ENCODE measurements around the gene C10orf143.
"Not testable (repeated sequence)": the region's sequence is repeated elsewhere in the genome, so short reads cannot be mapped to it uniquely, and the experiment has no call there.

C10orf143 gene

DNA sequence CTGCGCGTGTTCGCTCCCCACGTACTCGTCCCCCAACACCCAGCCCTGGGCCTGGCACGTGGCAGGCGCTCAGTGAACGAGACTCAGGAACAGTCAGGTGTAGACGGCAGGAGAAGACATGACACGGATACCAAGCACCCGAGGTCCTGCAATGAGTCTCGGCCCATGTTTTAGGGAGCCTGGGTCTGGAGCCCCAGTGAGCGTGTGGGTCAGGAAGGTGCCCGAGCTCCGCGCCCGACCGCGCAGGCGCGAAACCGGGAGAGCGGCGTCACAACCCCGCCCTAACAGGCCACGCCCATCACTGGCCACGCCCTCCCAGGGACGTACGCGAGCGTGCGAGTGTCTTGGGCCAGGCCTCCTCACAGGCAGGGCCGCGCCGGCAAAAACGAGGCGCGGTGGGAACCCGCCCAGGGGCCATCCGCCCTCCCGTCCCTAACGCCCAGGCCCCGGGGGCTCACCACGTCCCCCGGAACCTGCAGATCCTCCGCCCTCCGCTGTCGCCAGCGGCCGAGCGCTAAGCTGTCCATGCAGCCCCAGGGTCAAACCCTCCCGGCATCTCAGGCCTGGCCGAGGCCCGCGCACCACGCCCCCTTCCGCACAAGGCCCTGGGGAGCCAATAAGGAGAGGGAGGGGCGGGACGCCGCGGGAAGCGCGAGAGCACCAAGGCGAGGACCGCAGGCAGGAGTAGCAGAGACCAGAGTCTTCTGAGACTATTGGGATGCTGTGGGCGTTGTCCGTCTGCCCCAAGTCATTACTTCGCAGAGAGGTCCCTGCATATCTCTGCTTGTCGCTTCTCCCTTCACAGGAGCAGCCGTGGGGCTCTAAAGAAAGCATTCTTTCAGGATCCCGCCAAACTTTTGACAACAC is at the start of gene C10orf143:
Gene C10orf143, minus strand, starts transcription at position 585 of the 867 bp plus-strand sequence. Its CDS starts 58 bp downstream, at position 527.
- peak; percentile 86 to 90 for DNase-seq

DNA sequence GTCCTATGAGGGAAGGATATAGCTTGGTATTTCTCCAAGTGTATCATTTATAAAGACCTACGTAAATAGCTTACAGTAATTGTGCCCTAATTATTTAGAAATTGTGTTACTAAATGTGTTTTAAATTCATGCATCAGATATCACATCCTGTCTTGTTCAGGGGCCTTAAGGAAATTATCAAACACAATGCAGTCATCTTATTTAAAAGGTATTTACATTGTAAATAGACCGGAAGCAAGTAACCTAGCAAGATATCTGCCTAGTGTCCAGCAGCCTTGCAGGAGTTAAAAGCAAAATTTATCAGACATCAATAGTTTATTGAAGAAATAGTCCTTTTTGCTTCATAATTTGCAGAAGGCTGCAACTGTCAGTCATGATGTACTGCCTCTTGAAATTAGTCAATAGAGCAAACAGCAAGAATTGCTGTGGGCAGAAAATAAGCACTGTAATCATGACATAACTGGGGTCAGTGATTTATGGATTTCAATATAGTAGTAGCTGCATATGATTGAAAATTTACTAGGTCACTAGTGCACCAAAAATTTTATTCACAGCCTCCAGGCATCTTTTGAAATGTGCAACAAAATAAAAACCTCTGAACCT is 48.7 kb upstream of the C10orf143 start:
- no peak for DNase-seq

DNA sequence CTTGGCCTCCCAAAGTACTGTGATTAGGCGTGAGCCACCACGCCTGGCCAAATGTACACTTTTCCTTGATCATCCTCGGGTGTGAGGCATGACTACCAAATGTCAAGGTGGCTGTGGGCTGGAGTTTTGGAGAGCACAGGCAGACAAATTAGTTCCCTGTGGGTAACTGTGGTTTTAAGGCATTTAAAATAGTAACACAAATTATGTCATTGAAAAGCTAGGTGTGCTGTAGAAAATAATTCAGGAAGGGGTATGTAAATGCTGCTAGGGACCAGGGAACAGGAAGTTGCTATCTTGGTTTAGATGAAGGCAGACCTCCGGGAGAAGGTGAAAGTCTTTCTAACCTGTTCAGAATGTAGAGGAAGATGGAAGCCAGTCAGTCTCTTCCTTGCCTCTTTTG is 35.4 kb upstream of the C10orf143 start:
- no peak for DNase-seq

DNA sequence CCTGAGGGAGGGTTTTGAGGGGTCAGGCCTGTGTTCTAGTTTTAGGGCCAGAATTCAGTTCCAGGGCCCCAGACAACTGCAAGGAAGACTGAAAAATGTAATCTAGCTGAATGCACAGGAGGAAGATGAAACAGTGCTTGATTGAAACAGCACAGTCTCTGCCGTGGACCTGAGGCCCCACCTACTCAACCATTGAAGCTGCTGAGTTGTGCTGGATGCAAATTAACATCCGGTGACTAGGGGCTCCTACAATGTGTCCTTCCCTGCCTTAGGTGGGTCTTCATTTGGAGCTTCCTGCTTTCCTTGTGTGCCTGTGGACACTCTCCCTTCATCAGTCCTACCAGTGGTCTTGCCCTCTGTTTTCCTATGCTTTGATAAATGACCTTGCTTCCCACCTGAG is 31.2 kb upstream of the C10orf143 start:
- no peak for DNase-seq

DNA sequence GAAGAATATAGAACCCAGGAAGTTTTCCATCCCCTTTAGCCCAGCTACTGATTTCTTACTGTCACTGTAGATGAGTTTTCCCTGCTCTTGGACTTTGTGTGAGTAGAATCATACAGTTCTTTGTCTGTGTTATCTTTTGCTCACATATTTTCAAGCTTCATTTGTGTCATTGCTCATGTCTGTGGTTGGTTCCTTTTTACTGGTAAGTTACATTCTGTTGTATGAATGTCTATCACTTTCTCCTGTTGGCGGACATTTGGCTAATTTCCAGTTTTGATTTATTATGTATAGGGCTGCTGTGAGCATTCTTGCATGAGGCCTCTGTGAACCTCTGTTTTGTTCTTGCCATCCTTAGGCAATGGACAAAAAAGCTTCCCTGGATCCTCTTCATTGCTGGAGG is 30.8 kb upstream of the C10orf143 start:
- no peak for DNase-seq

DNA sequence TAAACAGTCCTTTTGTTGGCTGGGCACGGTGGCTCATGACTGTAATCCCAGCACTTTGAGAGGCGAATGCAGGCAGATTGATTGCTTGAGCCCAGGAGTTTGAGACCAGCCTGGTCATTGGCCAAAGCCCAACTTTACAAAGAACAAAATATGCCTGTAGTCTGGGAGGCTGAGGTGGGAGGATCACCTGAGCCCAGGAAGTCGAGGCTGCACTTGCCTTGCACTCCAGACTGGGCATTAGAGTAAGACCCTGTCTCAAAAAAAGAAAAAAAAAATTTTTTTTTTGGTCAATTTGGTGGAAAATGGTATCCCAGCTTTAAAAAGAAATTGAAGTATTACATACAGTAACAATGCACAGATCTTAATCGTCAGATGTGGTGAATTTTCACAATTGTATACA is 30.4 kb upstream of the C10orf143 start:
- DNase-seq = no peak

DNA sequence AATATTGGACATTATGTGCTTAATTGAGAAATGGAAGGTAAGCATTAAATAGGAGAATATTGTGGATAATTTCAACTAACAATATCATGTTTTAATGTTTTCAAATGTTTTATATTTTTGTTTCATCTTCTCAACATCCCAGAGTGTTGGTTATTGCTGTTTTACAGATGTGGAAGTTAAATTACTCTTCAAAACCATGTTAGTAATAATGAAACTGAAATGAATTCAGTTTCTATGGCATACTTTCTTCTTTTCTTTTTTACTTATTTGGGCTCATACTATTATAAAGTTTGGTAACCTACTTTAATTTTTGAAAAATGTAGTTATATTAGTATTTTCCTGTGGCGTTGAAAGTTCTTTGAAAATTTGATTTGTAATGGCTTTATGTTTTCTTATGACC is 29.8 kb upstream of the C10orf143 start:
- no peak for DNase-seq

DNA sequence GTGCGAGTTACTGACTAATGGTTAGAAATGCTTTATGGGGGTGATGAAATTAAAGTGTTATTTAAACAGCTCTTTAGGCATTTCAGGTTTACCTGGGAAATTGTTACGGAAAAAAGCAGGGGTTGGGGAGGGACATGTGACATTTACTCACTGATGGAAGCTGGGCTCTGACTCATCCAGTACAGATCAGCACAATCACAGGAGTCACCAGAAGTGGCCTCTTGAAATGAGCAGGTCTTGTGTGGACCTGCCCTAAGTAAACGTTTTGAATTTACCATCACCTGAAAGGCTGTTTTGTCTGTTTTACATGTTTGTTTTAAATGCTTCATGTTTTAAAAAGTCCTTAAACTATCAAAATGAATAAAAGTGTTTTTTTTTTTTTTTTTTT is 27.8 kb upstream of the C10orf143 start:
- no peak for DNase-seq

DNA sequence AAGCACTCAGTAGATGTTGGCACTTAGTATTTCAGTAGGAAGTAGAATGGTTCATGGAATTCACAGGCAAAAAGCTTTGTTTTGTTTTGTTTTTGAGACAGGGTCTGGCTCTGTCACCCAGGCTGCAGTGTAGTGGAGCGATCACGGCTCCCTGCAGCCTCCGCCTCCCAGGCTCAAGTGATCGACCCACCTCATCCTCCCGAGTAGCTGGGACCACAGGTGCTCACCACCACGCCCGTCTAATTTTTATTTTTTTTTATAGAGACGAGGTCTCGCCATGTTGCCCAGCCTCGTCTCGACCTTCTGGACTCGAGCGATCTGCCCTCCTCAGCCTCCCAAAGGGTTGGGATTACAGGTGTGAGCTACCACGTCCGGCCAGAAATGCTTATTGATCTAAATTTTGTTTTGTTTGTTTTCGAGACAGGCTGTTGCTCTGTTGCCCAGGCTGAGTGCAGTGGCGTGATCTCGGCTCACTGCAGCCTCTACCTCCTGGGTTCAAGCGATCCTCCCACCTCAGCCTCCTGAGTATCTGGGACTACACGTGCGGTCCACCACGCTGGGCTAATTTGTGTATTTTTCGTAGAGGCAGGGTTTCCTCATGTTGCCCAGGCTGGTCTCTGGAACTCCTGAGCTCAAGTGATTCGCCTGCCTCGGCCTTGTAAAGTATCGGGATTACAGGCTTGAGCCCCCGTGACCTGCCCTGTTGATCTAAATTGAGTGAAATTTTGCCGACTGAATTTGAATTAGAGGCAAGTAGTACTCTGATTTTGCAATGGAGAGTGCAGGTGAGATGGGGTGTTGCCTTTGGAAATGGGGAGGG is 27.2 kb upstream of the C10orf143 start:
- no peak for DNase-seq

DNA sequence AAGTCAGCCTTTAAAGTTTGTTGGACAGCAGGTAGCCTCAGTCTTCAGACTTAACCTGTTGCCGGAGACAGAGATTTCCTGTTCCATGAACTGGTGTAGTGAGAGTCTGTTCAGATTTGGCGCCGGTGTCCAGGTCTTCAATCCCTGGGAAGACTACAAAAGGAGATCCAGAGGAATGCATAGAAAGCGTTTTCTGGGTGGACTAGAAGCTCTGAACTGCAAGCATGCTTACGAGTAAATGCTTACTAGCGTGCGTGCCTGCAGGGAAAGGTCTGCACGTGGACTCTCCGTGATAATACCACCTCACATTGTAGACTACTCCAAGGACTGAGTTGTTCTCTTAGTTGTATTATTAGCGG is 26.4 kb upstream of the C10orf143 start:
- DNase-seq = no peak

DNA sequence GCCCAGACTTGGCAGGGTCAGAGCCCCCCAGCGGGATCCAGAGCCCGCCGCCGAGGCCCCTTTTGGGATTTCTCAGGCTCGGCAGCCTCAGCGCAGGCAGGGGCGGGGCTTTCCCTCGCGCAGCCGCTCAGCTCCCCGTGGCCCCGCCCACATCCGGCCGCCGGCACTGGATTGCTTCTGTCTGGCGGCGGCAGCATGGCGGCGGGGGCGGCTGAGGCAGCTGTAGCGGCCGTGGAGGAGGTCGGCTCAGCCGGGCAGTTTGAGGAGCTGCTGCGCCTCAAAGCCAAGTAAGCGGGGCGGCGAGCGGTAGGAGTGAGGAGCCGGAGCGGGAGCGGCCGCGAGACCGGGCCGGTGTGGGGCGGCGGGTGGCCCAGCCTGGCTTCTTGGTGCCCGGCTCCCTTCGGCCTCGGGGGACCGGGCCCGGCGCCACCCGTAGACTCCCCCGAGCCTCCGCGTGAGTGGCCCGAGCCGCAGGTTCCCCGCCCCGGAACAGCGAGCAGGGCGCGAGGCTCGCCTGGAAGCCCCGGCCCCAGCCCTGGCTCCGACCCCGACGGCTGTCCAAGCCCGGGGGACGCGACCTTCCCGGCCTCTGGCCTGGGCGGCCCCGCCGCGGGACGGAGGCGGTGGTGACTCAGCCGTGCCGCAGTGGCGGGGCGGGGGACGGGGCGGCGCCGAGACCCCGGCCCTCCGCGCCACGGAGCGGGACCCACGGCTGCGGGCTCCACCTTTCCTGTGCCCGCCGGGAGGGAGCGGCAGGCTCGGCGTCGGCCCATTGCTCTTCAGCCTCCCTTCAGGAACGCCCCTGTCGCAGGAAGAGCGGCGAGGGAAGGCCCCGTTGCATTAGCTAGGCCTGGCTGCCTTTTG is 25.8 kb upstream of the C10orf143 start, which contains the start of gene GLRX3:
Gene GLRX3, plus strand, starts transcription at position 166 of the 864 bp plus-strand sequence. Its CDS starts 30 bp downstream, at position 196.
- DNase-seq = peak; percentile 66 to 68

DNA sequence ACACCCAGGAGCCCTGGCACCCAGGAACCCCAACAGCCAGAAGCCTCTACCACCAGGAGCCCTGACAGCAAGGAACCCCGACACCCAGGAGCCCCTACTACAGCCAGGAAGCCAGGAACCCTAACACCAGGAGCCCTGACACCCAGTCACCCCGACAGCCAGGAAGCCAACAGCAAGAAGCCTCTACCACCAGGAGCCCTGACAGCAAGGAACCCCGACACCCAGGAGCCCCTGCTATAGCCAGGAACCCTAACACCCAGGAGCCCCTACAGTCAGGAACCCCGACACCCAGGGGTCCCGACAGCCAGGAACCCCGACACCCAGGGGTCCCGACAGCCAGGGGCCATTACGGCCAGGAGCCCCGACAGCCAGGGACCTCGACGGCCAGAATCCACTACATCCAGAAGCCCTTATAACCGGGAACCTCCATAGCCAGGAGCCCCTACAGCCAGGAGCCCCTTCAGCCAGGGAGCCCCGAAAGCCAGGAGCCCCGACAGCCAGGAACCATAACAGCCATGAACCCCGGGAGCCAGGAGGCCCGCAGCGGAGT is 25.1 kb upstream of the C10orf143 start:
- no peak for DNase-seq

DNA sequence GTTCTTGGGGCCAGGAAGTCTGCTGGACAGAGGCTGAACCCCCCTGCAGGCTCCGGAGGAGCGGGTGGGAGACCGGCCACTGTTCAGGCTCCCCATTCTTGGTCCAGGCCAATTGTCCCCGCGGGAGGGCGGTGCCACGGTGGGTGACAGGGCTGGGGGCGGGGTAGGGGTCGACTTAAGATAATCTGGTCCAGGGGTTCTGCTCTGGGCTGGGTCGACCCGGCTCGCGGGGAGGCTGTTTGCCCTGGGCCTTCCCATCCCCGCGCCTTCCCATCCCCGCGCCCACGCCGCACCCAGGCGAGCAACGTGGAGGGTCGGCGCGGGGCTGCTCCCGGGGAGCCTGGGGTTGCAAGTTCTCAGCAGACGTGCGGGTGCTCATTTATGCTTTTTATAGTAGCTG is 18.3 kb upstream of the C10orf143 start:
- DNase-seq = no peak

DNA sequence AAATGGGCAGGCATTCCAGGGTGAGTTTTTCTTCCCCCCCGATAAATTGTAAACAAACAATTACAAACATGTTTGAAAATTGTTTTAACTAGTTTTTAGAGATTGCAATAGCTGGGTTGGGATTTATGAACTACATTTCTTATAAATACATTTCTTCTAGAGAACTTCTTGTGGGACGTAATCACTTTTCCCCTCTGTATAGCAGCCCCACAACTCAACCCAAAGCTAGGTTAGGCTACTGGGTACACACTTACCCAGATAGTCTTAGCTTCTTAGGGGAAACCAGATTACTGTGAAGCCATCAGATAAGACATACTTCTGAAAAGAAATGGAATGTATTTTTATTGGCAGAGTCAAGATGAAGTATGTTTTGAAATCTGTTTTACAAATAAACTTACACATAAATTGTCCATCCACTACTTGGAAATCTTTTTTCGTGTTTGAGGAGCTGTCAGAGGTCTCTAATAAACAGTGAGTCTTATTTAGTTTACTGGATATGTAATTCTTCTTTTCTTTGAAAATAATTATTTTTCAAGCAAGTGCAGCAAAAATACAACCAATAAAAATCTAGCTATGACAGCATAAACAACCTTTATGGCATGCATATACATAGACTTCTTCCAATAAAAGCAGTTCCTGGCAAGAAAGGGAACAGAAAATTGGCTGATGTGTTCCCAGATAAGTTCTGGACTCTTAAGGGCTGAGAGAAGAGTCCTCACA is 17.6 kb upstream of the C10orf143 start:
- DNase-seq = no peak

DNA sequence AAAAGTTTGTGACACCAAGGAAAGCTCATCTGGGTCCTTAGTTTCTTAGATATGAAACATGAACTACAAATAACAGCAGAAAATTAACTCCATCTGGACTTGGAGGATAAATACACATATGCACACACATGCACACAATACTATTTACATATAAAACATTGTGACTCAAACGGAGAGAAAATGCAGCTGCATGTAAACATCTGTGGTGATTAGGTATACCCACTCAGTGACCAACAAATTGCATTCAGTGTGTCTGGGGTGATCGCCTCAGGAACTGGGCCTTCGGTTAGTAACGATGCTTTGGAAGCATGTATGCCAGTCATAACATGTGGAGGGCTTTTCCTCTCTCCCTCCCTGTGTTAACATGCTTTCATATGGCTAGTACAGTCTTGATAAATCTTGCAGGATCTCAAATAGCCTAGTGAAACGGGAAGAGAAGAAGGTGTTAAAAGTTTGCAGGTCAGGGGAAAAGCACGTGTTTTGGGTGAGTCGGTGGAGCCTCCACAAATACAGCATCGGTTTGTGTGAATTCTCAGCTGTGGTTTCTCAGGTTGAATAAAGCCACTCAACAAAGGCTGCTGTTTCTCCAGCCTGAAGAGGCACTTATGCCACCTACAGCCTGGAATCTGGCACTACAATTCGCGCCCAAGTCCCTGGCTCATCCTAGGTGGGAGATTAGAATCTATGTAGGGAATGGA is 16.9 kb upstream of the C10orf143 start:
- DNase-seq = peak; percentile 21 to 50

DNA sequence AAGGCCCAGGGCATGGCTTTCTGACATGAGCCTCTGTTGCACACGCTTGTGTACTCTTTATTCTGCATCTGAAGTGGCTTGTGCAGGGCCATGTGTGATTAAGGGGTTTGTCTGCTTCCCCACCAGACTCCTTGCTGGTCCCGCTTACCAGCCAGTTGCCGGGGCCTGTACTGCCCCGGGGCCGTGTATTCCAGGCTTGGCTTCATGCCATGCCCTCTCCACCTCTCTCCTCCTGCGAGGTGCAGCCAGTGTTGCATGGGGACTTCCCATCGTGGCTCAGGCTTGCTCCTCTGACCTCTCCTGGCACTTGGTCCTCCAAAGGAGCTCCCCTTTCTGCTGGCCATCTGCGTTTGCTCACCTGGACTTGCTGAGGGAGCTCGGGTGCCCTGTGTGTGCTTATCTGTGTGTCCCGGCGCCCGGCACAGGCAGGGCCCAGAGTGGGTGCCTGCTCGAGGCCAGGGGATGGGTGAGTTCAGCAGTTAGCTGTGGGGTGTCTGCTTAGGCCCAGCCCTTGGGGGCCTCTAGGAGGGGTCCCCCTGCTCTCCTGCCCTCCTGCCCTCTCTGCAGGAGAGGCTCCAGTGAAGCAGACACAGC is 11.0 kb upstream of the C10orf143 start:
- no peak for DNase-seq

DNA sequence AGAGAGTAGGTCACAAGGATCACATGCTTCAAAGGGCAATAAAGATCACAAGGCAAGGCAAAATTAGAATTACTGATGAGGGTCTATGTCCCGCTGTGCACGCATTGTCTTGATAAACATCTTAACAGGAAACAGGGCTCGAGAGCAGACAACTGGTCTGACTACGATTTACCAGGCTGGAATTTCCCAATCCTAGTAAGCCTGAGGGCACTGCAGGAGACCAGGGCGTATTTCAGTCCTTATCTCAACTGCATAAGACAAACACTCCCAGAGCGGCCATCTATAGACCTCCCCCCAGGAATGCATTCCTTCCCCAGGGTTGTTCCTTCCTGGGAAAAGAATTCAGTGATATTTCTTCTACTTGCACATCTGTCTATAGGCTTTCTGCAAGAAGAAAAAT is 6.9 kb upstream of the C10orf143 start:
- not testable (repeated sequence) for DNase-seq

DNA sequence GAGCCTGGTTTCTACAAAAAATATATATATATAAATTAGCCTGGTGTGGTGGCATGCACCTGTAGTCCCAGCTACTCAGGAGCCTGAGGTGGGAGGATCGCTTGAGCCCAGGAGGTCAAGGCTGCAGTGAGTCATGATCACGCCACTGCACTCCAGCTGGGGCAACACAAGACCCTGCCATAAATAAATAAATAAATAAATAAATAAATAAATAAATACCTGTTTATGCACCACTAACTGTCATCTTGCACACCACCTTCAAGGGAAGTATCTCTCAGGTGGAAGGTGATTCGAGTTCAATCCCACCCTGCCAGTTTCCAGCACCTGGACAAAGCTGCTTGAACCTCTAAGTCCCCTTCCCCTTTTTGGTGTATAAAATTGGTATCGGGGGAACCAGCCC is 6.3 kb upstream of the C10orf143 start:
- not testable (repeated sequence) for DNase-seq

DNA sequence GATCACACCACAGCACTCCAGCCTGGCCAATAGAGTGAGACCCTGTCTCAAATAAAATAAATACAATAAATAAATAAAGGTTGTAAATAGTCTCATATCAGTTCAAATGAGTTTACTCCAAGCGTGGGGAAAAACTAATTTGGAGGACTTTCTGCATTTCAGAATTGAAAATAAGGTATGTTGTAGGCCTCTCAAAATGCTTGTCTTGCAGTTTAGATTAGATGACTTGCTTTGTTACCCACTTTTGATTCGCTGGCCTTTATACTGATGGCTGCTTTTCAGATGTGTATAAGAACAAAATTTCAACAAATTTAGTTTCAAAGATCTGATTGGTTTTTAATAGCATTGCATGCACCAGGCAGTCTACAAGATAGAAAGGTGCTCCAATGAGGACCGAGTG is 2.2 kb upstream of the C10orf143 start:
- DNase-seq = no peak

DNA sequence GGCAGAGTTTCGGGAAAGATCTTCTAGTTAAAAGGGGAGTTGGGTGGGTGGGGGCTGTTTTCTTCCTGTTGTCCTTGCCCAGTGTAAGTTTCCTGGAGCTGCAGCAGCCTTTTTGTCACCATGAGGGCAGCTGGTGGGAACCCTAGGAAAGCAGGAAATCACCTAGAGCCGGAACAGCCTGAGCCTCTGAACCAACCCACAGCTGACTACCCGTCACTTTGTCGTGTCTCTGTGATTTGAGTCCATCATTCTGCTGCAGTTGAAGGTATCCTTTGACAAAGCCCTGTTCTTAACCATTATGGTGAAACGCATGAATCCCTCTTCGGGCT is 1.2 kb upstream of the C10orf143 start:
- DNase-seq = no peak
